CD4-positive, CD25-positive, alpha-beta regulatory T cell (primary cell): Measurements from ENCODE around the gene TMPRSS3. TPM values are rescaled to one million over a fixed set of nuclear protein-coding genes. Genes with fewer than 3 reads are reported as not detected.
A peak's percentile ranks its signal among the peaks of the same experiment; 100 is the strongest.

Experiments used
- ATAC-seq, 2 donors: fragments of 150-1000 bp; cut with Tn5 transposase; one replicate each; pipeline ENCODE4 v1.10.0; 2021; ENCODE audit warnings: low read depth in 2 of 2, moderate number of reproducible peaks in 2 of 2, moderate library complexity in 1 of 2
- DNase-seq, 3 donors: peaks; one replicate each; pipeline versions ENCODE4 v3.0.0 to v3.0.0-alpha.2; 2012 to 2022; ENCODE audit warnings: mixed read lengths in 1 of 3
- H3K27ac ChIP-seq: one replicate; pipeline ENCODE4 v1.7.0; 2013; ENCODE audit warnings: mild to moderate bottlenecking, low read length; ENCODE audit not compliant: insufficient read depth, poor library complexity, severe bottlenecking
- H3K27me3 ChIP-seq: one replicate; pipeline ENCODE4 v1.7.0; 2013; ENCODE audit warnings: low read length; ENCODE audit not compliant: control insufficient read depth, insufficient read depth
- H3K36me3 ChIP-seq: one replicate; pipeline ENCODE4 v1.7.0; 2013; ENCODE audit warnings: mild to moderate bottlenecking, low read length, moderate library complexity; ENCODE audit not compliant: control insufficient read depth, insufficient read depth
- H3K4me1 ChIP-seq: 2 replicates; pipeline ENCODE4 v1.7.0; 2013; ENCODE audit warnings: mild to moderate bottlenecking, low read length; ENCODE audit not compliant: insufficient read depth, control insufficient read depth, poor library complexity, severe bottlenecking
- H3K4me3 ChIP-seq: one replicate; pipeline ENCODE4 v1.7.0; 2013; ENCODE audit warnings: low read depth, mild to moderate bottlenecking, low read length, moderate library complexity
- H3K9me3 ChIP-seq, 2 experiments: 1 replicate in 1 of 2; 2 replicates in 1 of 2; pipeline ENCODE4 v1.7.0; 2013; ENCODE audit warnings: low read length in 2 of 2, mild to moderate bottlenecking in 1 of 2, moderate library complexity in 1 of 2; ENCODE audit not compliant: control insufficient read depth in 2 of 2
- H3K27ac Mint-ChIP-seq, 3 donors: one replicate each; pipeline ENCODE4 v1.8.0; 2020 to 2022; ENCODE audit warnings: mild to moderate bottlenecking in 3 of 3, mixed read lengths in 3 of 3, moderate library complexity in 2 of 3
- H3K27me3 Mint-ChIP-seq: one replicate; pipeline ENCODE4 v1.8.0; 2022; ENCODE audit warnings: mild to moderate bottlenecking, mixed read lengths
- H3K36me3 Mint-ChIP-seq: one replicate; pipeline ENCODE4 v1.8.0; 2020; ENCODE audit warnings: mixed read lengths
- H3K4me1 Mint-ChIP-seq, 4 donors: one replicate each; pipeline ENCODE4 v1.8.0; 2020 to 2022; ENCODE audit warnings: mixed read lengths in 4 of 4, mild to moderate bottlenecking in 1 of 4
- H3K4me3 Mint-ChIP-seq, 4 donors: one replicate each; pipeline ENCODE4 v1.8.0; 2020 to 2022; ENCODE audit warnings: mild to moderate bottlenecking in 4 of 4, mixed read lengths in 4 of 4, moderate library complexity in 3 of 4
- H3K9me3 Mint-ChIP-seq, 7 donors: one replicate each; pipeline ENCODE4 v1.8.0; 2020 to 2022; ENCODE audit warnings: mixed read lengths in 7 of 7, mild to moderate bottlenecking in 3 of 7, moderate library complexity in 2 of 7
- polyA plus RNA-seq, 4 donors: library from polyadenylated mRNA; unstranded; fragments of 300-500 nt; fragmentation: Illumina TruSeq; gene quantifications; one replicate each; pipeline ENCODE4 v1.2.3, GENCODE V29; 2021
- total RNA-seq: library from RNA; stranded (reverse); gene quantifications from one replicate; pipeline ENCODE4 v1.2.3, GENCODE V29; 2022

The TMPRSS3 gene
- total and polyA plus RNA-seq, 5 donors from 2014 or later = 1.1 to 4.0 (median 2.3) TPM

GRCh38 chr21:42340187-42341050 is 55.4 kb downstream of the TMPRSS3 start:
- H3K4me3 Mint-ChIP-seq = no peak overlapping the region
- DNase-seq = no peak
- H3K27me3 ChIP-seq = no peaks in the 10 kb centered on the region
- peaks cover 8% of the 10 kb centered on the region for H3K4me1 ChIP-seq
- H3K27ac Mint-ChIP-seq = peak overlapping the region in 1 of 3 donors; percentile 53
- H3K4me1 Mint-ChIP-seq = peaks cover 4 to 11% (median 6%) of the 10 kb centered on the region in 4 donors
- H3K4me3 ChIP-seq = no peak overlapping the region
- H3K9me3 ChIP-seq = no peaks in the 10 kb centered on the region
- H3K36me3 ChIP-seq = no peaks in the 10 kb centered on the region
- ATAC-seq = no peak
- H3K36me3 Mint-ChIP-seq = no peaks in the 10 kb centered on the region
- peaks cover 0 to 2% (median 0%) of the 10 kb centered on the region in 7 donors for H3K9me3 Mint-ChIP-seq
- no peak overlapping the region for H3K27ac ChIP-seq
- peaks cover 17% of the 10 kb centered on the region for H3K27me3 Mint-ChIP-seq

- Histone ChIP-seq H3K4me1 (peaks cover 8% of the 10 kb centered on the region), H3K4me3 (no peak overlapping the region), H3K27ac (no peak overlapping the region), H3K36me3 (no peaks in the 10 kb centered on the region), H3K27me3 (no peaks in the 10 kb centered on the region), H3K9me3 (no peaks in the 10 kb centered on the region)
- Mint-ChIP-seq H3K27ac (peak overlapping the region in 1 of 3 donors; percentile 43), H3K4me1 (peaks cover 4 to 11% (median 6%) of the 10 kb centered on the region in 4 donors), H3K27me3 (peaks cover 27% of the 10 kb centered on the region), H3K36me3 (no peaks in the 10 kb centered on the region), H3K9me3 (peaks cover 0 to 2% (median 0%) of the 10 kb centered on the region in 7 donors), H3K4me3 (no peak overlapping the region)
- DNase-seq (no peak), ATAC-seq (no peak)
These were observed 56.8 kb downstream of the TMPRSS3 start for GRCh38 chr21:42338729-42339715.

GRCh38 chr21:42337830-42338728 is 57.8 kb downstream of the TMPRSS3 start:
- H3K27ac Mint-ChIP-seq = peak overlapping the region; percentile 49 to 89 (median 78)
- H3K27me3 ChIP-seq = no peaks in the 10 kb centered on the region
- no peaks in the 10 kb centered on the region for H3K36me3 Mint-ChIP-seq
- H3K27ac ChIP-seq = no peak overlapping the region
- H3K9me3 ChIP-seq = no peaks in the 10 kb centered on the region
- H3K9me3 Mint-ChIP-seq = peaks cover 0 to 2% (median 0%) of the 10 kb centered on the region in 7 donors
- H3K4me3 Mint-ChIP-seq = peak overlapping the region in 1 of 4 donors; percentile 58
- peaks cover 8% of the 10 kb centered on the region for H3K4me1 ChIP-seq
- H3K4me1 Mint-ChIP-seq = peaks cover 4 to 11% (median 6%) of the 10 kb centered on the region in 4 donors
- no peaks in the 10 kb centered on the region for H3K36me3 ChIP-seq
- DNase-seq (peak; percentile 67 to 88 (median 81)), ATAC-seq (peak; percentile 97 to 99)
- peaks cover 29% of the 10 kb centered on the region for H3K27me3 Mint-ChIP-seq
- H3K4me3 ChIP-seq = peak overlapping the region; percentile 26

- H3K4me3 Mint-ChIP-seq = peak overlapping the region in 1 of 4 donors; percentile 58
- peaks cover 4 to 11% (median 6%) of the 10 kb centered on the region in 4 donors for H3K4me1 Mint-ChIP-seq
- no peak for ATAC-seq
- H3K27ac Mint-ChIP-seq = peak overlapping the region in 2 of 3 donors; percentile 78 to 89
- peaks cover 6% of the 10 kb centered on the region for H3K27me3 ChIP-seq
- no peak for DNase-seq
- no peak overlapping the region for H3K4me3 ChIP-seq
- H3K9me3 ChIP-seq = peaks cover 0 to 4% of the 10 kb centered on the region in 2 experiments
- peaks cover 0 to 5% (median 0%) of the 10 kb centered on the region in 7 donors for H3K9me3 Mint-ChIP-seq
- no peaks in the 10 kb centered on the region for H3K36me3 ChIP-seq
- H3K4me1 ChIP-seq = peaks cover 8% of the 10 kb centered on the region
- no peak overlapping the region for H3K27ac ChIP-seq
- H3K27me3 Mint-ChIP-seq = peaks cover 36% of the 10 kb centered on the region
- no peaks in the 10 kb centered on the region for H3K36me3 Mint-ChIP-seq
These were observed 58.6 kb downstream of the TMPRSS3 start for GRCh38 chr21:42337276-42337675.

- peaks cover 11% of the 10 kb centered on the region for H3K27me3 ChIP-seq
- H3K9me3 ChIP-seq = peaks cover 11 to 16% of the 10 kb centered on the region in 2 experiments
- H3K36me3 ChIP-seq = no peaks in the 10 kb centered on the region
- H3K4me1 ChIP-seq = peaks cover 8% of the 10 kb centered on the region
- H3K4me3 ChIP-seq = no peak overlapping the region
- H3K4me3 Mint-ChIP-seq = no peak overlapping the region
- H3K27me3 Mint-ChIP-seq = peaks cover 45% of the 10 kb centered on the region
- H3K36me3 Mint-ChIP-seq = peaks cover 2% of the 10 kb centered on the region
- H3K27ac Mint-ChIP-seq = no peak overlapping the region
- DNase-seq (no peak), ATAC-seq (no peak)
- no peak overlapping the region for H3K27ac ChIP-seq
- peaks cover 1 to 17% (median 6%) of the 10 kb centered on the region in 7 donors for H3K9me3 Mint-ChIP-seq
- H3K4me1 Mint-ChIP-seq = peaks cover 4 to 11% (median 6%) of the 10 kb centered on the region in 4 donors
These were observed 59.8 kb downstream of the TMPRSS3 start for GRCh38 chr21:42336054-42336453.

- no peak overlapping the region for H3K4me3 ChIP-seq
- peaks cover 11% of the 10 kb centered on the region for H3K27me3 ChIP-seq
- Mint-ChIP-seq H3K4me3 (no peak overlapping the region), H3K4me1 (peaks cover 1 to 3% (median 2%) of the 10 kb centered on the region in 4 donors), H3K36me3 (peaks cover 4% of the 10 kb centered on the region), H3K27ac (no peak overlapping the region), H3K9me3 (peaks cover 0 to 23% (median 8%) of the 10 kb centered on the region in 7 donors), H3K27me3 (peaks cover 56% of the 10 kb centered on the region)
- no peak for ATAC-seq
- no peak overlapping the region for H3K27ac ChIP-seq
- DNase-seq = no peak
- no peaks in the 10 kb centered on the region for H3K36me3 ChIP-seq
- H3K4me1 ChIP-seq = no peaks in the 10 kb centered on the region
- peaks cover 13 to 20% of the 10 kb centered on the region in 2 experiments for H3K9me3 ChIP-seq
These were observed 63.1 kb downstream of the TMPRSS3 start for GRCh38 chr21:42332557-42333317.
